Retinal pigment epithelial cell (primary cell): ENCODE measurements around the gene MBD5.

Source experiments
- DNase-seq: peaks from one replicate; pipeline ENCODE4 v3.0.0-alpha.2; 2010; ENCODE audit warnings: low read depth
- H3K4me3 ChIP-seq: 2 replicates; pipeline ENCODE4 v1.5.1; 2011; ENCODE audit warnings: mild to moderate bottlenecking, low read length, control low read depth, moderate library complexity
- TF ChIP-seq, protein P1 (sequence below): conservative IDR thresholded peaks from 2 replicates; pipeline ENCODE4 v1.5.1; 2011; ENCODE audit warnings: low read depth, low read length, control low read depth, inconsistent platforms

MBD5 gene

DNA sequence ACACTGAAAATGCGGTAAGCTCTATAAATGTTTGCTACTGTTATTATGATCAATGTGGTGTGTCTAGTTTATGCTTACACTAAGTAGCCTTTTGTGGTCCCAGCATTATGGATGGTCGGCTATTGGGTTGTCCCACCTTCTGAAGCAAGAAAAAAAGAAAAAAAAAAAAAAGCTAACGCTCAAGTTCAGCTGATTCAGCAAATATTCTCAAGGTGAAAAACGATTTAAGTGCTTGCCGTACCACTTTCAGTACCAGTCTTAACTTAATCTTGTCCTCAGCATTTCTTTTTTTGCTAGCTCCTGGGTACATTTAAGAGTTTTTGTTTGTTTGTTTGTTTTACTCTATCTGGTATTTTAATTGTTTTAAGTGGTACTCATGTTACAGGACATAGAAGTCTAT lies 87.5 kb downstream of the MBD5 start:
- DNase-seq: no peak
- H3K4me3 ChIP-seq: no peak overlapping the region
- TF ChIP-seq, protein P1, sequence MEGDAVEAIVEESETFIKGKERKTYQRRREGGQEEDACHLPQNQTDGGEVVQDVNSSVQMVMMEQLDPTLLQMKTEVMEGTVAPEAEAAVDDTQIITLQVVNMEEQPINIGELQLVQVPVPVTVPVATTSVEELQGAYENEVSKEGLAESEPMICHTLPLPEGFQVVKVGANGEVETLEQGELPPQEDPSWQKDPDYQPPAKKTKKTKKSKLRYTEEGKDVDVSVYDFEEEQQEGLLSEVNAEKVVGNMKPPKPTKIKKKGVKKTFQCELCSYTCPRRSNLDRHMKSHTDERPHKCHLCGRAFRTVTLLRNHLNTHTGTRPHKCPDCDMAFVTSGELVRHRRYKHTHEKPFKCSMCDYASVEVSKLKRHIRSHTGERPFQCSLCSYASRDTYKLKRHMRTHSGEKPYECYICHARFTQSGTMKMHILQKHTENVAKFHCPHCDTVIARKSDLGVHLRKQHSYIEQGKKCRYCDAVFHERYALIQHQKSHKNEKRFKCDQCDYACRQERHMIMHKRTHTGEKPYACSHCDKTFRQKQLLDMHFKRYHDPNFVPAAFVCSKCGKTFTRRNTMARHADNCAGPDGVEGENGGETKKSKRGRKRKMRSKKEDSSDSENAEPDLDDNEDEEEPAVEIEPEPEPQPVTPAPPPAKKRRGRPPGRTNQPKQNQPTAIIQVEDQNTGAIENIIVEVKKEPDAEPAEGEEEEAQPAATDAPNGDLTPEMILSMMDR: no peak

DNA sequence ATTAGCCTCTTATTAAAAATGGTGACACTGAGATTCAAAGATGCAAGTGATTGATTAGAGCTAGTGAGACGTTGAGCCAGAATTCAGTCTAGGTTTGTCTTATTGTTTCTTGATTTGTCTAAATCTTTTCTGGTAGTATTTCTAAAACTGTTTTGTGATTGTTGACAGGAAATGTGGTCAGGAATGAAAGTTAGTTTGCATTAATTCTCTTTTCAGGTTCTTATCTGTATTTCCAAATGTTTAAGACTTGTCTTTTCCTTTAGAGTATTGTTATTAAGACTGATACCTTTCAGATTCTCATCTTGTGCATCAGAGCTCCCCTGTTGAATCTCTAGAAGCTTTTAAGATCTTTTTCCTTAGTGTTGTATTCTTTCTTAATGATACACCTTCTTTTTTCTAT lies 89.3 kb downstream of the MBD5 start:
- DNase-seq: no peak
- no peak overlapping the region for H3K4me3 ChIP-seq
- TF ChIP-seq, protein P1: no peak

DNA sequence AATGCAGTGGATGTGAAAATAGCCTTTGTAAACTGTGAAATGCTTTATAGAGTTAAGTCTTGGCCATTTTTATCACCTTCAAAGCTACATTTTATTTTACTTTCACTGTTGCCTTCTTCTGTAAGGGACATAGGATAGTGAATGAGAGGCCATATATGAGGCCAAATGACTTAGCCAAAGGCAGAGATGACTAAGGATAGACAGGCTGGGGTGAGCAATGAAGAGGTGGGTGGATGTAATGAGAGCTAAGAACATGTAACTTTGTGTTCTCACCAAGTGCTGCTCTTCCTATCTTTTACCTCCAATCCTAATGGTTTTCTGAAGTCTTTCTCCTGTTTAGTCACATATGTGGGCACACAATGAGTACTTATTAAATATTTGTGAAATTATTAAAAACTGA lies 101.9 kb downstream of the MBD5 start:
- DNase-seq: no peak
- no peak overlapping the region for H3K4me3 ChIP-seq
- TF ChIP-seq, protein P1: no peak

DNA sequence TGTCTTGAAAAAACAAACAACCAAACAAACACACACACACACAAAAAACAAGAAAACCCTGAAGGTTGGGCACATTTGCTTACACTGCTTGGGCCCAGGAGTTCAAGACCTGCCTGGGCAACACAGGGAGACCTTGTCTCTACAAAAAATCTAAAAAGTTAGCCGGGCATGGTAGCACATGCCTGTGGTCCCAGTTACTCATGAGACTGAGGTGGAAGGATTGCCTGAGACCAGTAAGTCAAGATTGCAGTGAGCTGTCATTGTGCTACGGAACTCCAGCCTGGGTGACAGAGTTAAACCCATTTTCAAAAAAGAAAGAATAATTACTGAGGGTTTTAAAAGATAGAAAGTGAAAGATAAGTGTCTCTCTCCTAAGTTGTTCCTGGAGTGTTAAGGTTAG lies 103.4 kb downstream of the MBD5 start:
- no peak for DNase-seq
- TF ChIP-seq, protein P1: no peak
- H3K4me3 ChIP-seq: no peak overlapping the region

DNA sequence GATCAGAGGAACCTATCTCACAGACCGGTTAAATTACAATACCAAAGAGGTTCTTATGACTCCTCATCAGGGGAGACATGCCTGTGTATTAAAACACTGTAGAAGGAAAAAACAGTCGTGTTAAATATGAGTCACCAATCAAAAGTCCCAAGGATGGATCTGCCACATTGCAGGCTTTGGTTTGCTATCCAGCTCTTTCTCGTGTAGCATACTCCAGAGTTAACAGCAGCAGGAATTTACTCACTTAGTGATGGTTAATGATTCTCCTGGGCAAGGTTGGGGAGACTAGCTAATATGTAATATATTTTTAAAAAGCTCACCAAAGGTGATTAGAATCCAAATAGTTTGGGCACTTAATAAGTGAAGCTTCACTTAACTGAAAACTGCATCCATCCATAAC lies 109.7 kb downstream of the MBD5 start:
- TF ChIP-seq, protein P1: no peak
- H3K4me3 ChIP-seq: no peak overlapping the region
- DNase-seq: no peak

DNA sequence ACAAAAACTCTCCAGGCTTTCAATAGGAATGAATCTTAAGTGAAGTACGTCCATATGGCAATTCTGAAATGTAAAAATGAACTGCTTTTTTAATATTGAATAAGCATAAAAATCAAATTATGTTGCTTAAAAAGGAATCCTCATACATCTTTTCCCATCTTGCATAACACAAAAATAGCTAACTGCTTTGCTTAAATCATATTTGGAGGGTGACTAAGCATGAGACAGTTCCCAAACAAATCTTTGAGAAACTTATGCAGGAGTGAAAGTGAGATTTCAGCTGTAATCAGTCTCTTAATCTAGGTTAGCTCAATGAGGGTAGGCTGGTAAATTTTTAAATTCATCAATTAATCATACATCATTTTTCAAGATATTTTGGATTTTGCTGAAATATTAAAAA lies 111.5 kb downstream of the MBD5 start:
- H3K4me3 ChIP-seq: no peak overlapping the region
- no peak for DNase-seq
- TF ChIP-seq, protein P1: no peak

DNA sequence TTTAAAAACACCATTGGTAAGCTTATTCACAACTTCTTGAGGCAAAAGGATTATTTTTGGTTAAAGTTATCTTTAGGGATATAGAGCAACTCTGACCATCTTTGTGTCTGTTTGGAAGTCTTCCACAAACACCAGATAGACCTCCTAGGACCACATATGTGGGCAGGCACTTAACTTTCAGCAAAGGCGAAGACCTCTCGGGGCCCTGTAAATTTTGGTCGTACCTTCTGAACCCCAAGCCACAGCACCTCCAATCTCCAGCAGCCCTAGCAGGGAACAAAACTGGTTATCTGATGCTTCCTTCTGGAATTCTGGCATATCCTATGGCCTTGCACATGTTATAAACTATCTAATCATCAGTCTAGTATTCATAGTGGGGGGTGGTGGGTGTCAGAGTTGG lies 114.8 kb downstream of the MBD5 start:
- H3K4me3 ChIP-seq: no peak overlapping the region
- DNase-seq: no peak
- TF ChIP-seq, protein P1: no peak
